AG20443 (cell line): ENCODE results near the gene SMPD4.
"Not testable (repeated sequence)": the region's sequence is repeated elsewhere in the genome, so short reads cannot be mapped to it uniquely, and the experiment has no call there.

ENCODE experiments used
- DNase-seq: peaks from one replicate; pipeline ENCODE4 v3.0.0; 2012; ENCODE audit warnings: low spot score, mixed read lengths

Gene SMPD4

DNA sequence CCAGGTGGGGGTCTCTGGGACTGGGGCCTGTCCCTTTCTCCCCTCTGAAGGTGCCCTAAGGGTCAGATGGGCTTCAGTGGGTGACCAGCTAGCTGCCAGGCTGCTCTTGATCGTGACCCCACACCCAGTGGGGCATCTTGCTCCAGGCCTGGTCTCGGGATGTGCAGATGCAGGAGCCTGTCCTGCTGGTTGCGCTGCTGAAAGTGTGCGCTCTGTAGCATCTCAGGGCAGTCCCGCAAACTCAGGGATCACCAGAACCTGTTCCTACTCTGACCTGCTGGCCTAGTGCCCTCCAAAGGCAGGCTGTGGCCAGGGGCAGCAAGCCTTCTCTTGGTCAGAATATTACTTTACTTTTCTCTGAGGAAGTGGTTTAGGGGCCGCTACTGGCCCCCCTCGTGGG, 40.9 kb downstream of the SMPD4 start:
- DNase-seq: not testable (repeated sequence)

- not testable (repeated sequence) for DNase-seq
These were observed 41.8 kb downstream of the SMPD4 start for GRCh38 chr2:130139331-130140280.

DNA sequence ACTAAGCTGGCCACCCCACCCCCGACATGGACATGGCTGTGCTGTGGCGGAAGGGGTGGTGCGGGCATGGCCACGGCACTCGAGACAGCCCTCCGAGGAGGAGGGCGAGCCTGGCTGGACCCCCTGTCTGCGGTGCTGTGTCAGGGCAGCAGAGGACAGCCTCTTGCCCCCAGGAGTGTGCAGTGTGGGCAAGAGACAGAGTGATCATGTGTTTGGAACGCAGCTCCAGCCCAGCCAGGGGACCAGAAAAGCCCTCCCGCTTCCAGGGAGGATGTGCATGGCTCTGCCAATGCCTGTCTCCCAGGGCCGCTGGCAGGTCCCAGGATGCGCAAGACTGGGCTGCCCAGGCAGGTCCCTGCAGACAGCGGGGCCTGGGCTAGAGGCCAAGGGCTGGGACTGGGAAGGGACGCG, 42.6 kb downstream of the SMPD4 start:
- DNase-seq: not testable (repeated sequence)

- not testable (repeated sequence) for DNase-seq
These were observed 43.1 kb downstream of the SMPD4 start for GRCh38 chr2:130138326-130138725.

GRCh38 chr2:130137118-130137517, 44.3 kb downstream of the SMPD4 start:
- DNase-seq: not testable (repeated sequence)

DNA sequence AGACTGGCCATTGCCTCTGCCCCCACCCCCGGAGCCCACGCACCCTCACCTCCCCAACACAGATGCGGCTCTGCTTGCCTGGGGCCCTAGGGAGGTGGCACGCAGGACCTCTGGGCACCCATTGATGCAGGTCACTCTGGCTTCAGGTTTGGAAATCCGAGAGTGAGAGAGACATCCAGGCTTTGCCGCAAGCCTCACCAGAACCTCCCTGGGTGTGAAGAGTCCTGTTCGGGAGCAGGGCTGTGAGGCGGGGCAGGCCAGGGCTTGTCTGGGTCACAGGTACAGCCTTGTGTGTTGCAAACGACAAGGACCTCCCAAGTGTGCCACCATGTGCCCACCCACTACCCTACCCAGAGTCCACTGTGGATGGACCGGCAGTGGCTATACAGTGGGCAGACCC, 44.9 kb downstream of the SMPD4 start:
- not testable (repeated sequence) for DNase-seq

DNA sequence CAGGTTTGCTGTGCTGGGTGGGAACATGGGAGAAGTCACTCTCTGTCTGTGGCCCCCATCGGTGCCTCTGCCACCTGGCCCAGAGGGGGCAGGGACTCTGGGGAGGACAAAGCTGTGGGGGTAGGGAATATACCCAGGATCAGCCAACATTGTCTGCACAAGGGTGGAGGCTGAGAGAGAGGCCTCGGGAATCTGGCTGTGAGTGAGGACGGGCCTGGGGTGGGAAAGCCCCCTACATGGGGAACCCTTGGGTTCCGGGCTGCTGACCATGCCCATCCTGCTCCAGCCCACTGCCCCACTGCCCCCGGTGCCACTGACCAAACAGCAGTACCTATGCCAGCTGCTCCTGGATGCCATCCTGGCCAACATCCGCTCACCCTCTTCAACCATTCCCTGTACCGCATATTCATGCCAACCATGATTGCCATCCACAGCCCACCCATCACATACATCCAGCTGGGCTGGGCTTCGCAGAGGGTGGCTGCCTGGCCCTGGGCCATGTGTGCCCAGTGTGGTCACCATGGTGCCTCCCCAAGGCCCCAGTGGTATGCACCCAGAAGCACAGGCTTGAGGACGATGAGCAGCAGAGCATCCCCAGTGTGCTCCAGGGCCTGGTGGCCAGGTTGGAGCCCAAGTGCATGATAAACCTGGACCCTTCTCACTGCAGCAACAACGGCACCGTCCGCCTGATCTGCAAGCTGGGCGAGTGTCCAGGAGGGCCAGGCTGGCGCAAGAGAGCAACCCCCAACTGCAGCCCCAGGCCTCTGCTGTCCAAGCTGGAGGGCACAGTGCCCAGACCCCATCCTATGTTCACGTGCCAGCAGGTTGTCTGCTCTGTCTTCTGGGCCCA, 45.5 kb downstream of the SMPD4 start:
- no peak for DNase-seq

- DNase-seq: not testable (repeated sequence)
These were observed 52.1 kb downstream of the SMPD4 start, which contains the start of gene POTEF for GRCh38 chr2:130129120-130129829. Gene POTEF (minus strand): TSS chr2:130129222. CDS start chr2:130120515, 8,707 bp downstream.

DNA sequence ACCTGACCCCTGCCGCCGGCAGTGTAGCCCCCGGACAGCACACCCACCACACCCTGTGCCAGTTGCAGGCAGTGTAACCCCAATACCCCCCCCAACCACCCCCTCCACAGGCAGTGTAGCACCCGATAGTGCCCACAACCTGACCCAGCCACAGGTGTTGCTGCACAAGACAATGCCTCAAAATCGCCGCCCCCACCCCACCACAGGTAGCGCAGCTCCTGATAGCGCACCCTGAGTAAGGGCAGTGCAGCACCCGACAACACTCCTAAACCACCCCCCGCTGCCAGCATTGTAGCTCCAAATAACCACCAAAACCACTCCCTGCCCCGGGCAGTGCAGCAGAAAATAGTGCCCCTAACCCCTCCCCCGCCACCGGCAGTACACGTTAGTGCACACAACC, 52.9 kb downstream of the SMPD4 start:
- DNase-seq: not testable (repeated sequence)

- DNase-seq: not testable (repeated sequence)
These were observed 53.7 kb downstream of the SMPD4 start for GRCh38 chr2:130127726-130128125.

DNA sequence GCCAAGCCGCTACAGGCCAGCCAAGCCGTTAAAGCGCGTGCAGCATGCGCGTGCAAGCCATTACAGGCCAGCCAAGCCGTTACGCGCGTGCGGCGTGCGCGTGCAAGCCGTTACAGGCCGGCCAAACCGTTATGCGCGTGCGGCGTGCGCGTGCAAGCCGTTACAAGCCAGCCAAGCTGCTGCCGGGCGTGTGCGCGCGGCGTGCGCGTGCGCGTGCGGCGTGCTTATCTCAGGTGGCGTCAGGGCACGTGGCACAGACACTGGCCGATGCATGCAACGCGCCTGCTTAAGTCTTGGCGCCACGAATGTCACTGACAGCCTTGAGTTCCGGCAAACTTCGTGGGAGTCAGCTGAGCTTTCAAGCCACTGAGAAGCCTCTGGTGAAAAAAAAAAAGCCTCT, 60.5 kb downstream of the SMPD4 start:
- DNase-seq: not testable (repeated sequence)

DNA sequence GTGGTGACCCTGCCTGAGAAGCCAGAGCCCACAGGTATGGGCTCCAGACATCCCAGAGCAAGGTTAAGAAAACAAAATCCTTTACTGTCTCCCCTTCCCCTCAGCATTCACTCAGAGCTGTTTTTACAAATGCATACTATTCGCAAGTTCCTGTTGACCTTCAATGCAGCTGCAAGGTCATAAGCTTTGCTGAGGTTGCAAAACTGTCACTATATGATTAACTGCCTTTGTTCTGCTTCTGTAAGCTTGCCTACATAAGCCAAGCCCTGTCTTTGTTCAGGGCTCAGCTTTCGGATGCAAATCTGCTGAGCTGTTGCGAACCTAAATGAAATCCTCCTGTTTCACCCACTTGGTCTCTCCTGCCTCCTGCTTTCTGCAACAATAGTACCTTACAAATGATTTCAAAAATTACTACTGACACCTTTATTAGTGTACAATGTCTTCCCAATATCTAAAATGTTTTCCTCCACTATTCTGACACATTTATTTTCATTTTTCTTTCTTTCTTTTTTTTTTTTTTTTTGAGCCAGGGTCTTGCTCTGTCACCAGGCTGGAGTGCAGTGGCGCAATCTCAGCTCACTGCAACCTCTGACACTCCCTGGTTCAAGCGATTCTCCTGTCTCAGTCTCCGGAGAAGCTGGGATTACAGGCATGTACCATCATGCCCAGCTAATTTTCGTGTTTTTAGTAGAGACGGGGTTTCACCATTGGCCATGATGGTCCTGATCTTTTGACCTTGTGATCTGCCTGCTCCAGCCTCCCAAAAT, 78.6 kb downstream of the SMPD4 start:
- DNase-seq: not testable (repeated sequence)
